ENCODE measurements around the gene KIRREL2.
"Not testable (repeated sequence)": the region's sequence is repeated elsewhere in the genome, so short reads cannot be mapped to it uniquely, and the experiment has no call there.

Gene KIRREL2

DNA sequence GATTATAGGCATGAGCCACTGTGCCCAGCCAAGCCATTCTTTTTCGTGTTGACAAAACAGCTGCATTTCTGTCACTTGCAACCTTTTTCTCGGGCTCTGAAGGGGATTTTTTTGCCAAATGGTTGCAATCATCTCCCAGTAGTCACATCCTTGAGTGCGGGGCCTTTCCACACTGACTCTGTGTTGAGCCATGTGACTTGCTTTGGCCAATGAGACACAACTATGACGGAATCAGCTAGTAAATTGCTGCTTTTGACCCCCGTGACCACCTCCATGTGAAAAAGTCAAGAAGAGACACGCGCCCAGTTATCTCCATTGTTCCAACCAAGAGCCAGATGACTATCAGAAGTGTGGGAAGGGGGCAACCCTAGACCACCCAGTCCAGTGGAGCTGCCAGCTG lies 22.7 kb upstream of the KIRREL2 start:
- TF ChIP-seq, protein P1, sequence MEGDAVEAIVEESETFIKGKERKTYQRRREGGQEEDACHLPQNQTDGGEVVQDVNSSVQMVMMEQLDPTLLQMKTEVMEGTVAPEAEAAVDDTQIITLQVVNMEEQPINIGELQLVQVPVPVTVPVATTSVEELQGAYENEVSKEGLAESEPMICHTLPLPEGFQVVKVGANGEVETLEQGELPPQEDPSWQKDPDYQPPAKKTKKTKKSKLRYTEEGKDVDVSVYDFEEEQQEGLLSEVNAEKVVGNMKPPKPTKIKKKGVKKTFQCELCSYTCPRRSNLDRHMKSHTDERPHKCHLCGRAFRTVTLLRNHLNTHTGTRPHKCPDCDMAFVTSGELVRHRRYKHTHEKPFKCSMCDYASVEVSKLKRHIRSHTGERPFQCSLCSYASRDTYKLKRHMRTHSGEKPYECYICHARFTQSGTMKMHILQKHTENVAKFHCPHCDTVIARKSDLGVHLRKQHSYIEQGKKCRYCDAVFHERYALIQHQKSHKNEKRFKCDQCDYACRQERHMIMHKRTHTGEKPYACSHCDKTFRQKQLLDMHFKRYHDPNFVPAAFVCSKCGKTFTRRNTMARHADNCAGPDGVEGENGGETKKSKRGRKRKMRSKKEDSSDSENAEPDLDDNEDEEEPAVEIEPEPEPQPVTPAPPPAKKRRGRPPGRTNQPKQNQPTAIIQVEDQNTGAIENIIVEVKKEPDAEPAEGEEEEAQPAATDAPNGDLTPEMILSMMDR (IDR thresholded peaks at IDR 0.05; ENCODE audit: low read depth, low read length) = no peak
- H3K4me3 ChIP-seq (ENCODE audit: low read depth, low read length) = no peak overlapping the region

DNA sequence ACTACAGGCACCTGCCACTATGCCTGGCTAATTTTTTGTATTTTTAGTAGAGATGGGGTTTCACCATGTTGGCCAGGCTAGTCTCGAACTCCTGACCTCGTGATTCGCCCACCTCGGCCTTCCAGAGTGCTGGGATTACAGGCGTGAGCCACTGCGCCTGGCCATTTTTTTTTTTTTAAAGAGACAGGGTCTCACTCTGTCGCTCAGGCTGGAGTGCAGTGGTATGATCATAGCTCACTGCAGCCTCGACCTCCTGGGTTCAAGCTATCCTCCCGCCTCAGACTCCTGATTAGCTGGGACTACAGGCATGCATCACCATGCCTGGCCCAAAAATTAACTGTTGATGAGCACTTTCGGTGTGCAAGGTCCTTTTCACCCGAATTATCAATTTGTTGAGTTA lies 20.6 kb upstream of the KIRREL2 start:
- not testable (repeated sequence) for H3K4me3 ChIP-seq (ENCODE audit: low read depth, low read length)

DNA sequence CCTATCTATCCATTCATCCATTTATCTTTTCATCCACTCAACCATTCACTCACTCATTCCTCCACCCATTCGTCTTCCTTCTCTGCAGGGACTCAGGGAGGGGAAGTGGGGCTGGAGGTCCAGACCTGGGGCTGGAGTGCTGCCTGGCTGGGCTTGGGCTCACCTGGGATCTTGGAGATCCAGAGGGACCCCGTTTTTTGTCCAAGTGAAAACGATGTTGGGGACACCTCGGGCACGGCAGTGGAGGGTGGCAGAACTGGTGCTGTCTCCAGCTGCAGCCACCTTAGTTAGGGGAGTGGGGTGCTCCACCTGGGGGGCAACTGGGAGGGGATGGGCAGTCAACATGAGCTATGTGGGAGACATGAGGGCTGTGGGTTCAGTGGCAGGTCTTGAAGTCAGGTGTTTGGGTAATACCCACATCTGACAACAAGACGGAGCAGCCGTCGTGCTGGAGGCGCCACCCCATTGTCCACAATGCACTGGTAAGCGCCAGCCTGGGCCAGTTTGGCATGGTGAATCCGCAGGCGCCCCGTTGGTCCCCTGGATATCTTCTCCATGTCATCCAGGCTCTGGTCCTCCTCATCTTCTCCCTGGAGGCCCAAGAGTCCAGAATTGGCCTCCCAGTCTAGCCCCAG lies 14.6 kb upstream of the KIRREL2 start:
- no peak overlapping the region for H3K4me3 ChIP-seq (ENCODE audit: low read depth, low read length)
- TF ChIP-seq, protein P1 (IDR thresholded peaks at IDR 0.05; ENCODE audit: low read depth, low read length) = no peak

DNA sequence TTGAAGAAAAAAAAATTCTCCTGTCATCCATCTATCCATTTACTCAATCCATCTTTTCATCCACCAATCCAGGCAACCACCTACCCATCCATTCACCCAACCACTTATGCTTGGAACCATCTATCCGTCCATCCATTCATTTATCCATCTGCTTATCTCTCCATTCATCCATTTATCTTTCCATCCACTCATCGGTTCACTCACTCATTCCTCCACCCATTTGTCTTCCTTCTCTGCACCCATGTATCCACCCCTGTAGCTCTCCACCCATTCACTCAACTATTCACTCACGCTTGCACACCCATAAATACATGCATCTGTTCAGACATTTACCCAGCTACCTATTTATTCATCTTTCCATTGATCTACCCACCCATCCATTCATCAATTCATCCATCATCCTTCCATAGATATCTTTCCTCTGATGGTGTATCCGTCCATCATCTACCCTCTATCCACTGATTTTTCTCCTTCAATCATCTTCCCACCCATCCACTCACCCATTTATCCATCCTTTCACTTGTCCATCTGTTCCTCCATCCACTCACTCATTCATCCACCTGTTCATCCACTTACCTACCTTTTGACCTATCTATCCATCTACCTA lies 13.9 kb upstream of the KIRREL2 start:
- TF ChIP-seq, protein P1 (IDR thresholded peaks at IDR 0.05; ENCODE audit: low read depth, low read length) = no peak
- H3K4me3 ChIP-seq (ENCODE audit: low read depth, low read length) = no peak overlapping the region

DNA sequence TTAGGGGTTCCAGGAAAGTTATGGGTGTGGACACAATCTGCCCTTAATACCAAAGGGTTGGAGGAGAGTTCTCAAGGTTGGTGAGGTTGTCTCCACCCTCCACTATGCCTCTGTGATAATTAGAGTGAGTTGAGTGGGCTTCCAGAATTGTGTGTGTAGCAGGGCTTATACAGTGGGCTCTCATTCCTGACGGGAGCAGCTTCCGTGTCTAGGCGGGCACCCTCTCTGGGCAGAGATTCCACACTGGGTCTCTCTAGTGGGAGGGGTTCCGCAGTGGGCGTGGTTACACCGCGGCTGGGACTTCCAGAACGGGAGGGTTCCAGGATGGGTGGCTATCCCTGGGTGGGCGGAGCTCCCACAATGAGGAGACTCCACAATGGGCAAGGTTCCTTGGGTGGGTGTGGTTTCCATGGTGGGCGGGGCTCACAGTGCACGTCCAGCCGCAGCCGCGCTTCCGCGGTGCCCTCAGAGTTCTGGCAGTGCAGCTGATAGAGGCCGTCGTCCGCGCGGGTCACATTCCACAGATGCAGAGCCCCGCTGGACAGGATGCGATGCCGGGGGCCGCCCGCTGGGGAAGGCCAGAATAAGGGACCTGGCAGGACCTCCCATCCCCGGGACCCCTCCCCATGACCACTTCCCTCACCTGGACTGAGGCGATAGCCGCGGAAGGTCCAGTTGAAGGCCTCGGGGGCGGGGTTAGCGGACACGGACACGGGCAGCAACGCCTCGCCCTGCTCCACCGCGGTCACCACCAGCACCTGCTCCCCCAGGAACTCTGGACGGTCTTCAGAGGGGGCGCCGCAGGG lies 12.8 kb upstream of the KIRREL2 start:
- no peak overlapping the region for H3K4me3 ChIP-seq (ENCODE audit: low read depth, low read length)
- TF ChIP-seq, protein P1 (IDR thresholded peaks at IDR 0.05; ENCODE audit: low read depth, low read length) = no peak

DNA sequence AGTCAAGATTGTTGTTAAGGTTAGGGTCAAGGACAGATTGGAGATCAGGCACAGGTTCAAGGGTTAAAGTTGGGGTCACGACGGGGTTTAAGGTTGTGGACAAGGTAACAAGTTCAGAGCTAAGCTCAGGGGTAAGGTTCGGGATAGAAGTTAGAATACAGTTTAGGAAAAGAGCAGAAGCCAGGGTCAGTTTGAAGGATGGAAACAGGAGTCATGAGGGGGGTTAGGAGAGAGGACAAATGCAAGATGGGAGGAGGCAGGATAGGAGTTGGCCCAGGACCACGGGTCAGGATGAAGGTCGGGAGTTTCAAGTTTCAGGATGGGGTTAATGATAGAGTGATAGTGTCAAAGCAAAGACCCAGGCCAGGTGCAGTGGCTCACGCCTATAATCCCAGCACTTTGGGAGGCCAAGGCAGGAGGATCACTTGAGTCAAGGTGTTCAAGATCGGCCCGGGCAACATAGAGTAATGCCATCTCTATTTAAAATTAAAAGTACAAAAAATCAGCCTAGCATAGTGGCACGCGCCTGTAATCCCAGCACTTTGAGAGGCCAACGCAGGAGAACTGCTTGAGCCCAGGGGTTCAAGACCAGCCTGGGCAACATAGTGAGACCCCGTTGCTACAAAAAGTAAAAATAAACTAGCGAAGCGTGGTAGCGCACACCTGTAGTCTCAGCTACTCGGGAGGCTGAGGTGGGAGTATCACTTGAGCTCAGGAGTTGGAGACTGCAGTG lies 12.1 kb upstream of the KIRREL2 start:
- TF ChIP-seq, protein P1 (IDR thresholded peaks at IDR 0.05; ENCODE audit: low read depth, low read length) = no peak
- no peak overlapping the region for H3K4me3 ChIP-seq (ENCODE audit: low read depth, low read length)

DNA sequence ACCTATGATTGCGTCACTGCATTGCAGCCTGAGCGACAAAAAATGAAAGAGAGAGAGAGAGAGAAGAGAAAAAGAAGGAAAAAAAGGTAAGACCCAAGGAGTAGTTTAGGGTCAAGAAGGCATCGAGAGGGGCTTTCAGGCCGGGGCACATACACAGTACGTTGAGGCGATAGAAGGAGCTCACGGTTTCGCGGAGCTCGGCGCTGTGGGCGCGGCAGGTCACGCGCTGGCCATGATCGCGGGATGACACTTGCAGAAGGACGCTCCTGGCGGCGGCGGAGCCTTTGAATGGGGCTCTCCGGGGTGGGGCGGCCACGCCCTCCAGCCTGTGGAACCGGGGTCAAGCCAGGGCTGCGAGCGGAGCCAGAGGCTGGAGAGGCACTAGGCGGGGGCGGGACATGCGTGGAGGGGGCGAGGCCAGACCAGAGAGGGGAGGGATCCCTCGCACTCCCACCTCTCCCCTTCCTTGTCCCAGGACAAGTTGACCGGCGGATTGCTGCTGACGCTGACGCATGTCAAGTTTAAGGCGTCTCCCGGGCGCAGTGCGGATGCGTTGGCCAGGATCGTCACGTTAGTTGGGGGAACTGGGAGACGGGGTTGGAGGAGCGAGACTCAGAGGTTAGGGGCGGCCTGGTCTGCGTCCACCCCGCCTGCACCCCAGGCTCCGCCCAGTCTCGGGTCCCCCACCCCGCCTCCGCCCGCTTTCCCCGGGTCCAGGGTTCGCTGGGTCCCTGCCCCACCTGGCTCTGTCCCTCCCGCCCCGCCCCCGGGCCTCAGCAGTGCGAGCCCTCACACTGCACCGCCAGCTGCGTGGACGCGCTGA lies 11.3 kb upstream of the KIRREL2 start:
- no peak overlapping the region for H3K4me3 ChIP-seq (ENCODE audit: low read depth, low read length)

More for the DNA sequence above, 11.3 kb upstream of the KIRREL2 start:
- TF ChIP-seq, protein P1 (IDR thresholded peaks at IDR 0.05; ENCODE audit: low read depth, low read length) = no peak

Measured in WI38 (cell line).